HepG2 (cell line): Measurements from ENCODE around the gene SPNS2.

ENCODE experiments used
- MEIS2 ChIP-seq: sonication (generic); formaldehyde crosslinking; IDR thresholded peaks from 2 replicates; pipeline ENCODE4 v1.9.0; 2021; ENCODE audit warnings: mild to moderate bottlenecking, missing genetic modification reagents
- MXD4 ChIP-seq: IDR thresholded peaks from 2 replicates; pipeline ENCODE4 v1.6.1; 2016; ENCODE audit warnings: mild to moderate bottlenecking, missing biosample characterization, missing genetic modification reagents
- NBN ChIP-seq: fragments of 450-650 bp; conservative IDR thresholded peaks from 2 replicates; pipeline ENCODE4 v1.6.1; 2017
- NR3C1 ChIP-seq: sonication (generic); formaldehyde crosslinking; IDR thresholded peaks from 2 replicates; pipeline ENCODE4 v1.4.0; 2020; ENCODE audit warnings: missing genetic modification reagents
- POLR2AphosphoS5 ChIP-seq: IDR thresholded peaks from 2 replicates; pipeline ENCODE4 v1.6.1; 2012; ENCODE audit warnings: low read depth, low read length
- RARG ChIP-seq: sonication (generic); formaldehyde crosslinking; IDR thresholded peaks from 2 replicates; pipeline ENCODE4 v1.4.0; 2020; ENCODE audit warnings: low read depth, mild to moderate bottlenecking, missing genetic modification reagents
- SNRNP70 ChIP-seq: fragments of 200-400 bp; formaldehyde crosslinking; IDR thresholded peaks from 2 replicates; pipeline ENCODE4 v1.6.1; 2017; ENCODE audit warnings: mild to moderate bottlenecking, low read depth, low read length, moderate library complexity
- ZNF263 ChIP-seq: sonication (generic); formaldehyde crosslinking; IDR thresholded peaks from 2 replicates; pipeline ENCODE4 v1.4.0; 2020; ENCODE audit warnings: missing genetic modification reagents
- ZNF282 ChIP-seq: fragments of 450-650 bp; IDR thresholded peaks from 2 replicates; pipeline ENCODE4 v1.6.1; 2018; ENCODE audit not compliant: partially characterized antibody
- ZNF773 ChIP-seq: sonication (generic); formaldehyde crosslinking; IDR thresholded peaks from 2 replicates; pipeline ENCODE4 v1.4.0; 2020; ENCODE audit warnings: missing genetic modification reagents, borderline replicate concordance
- TF ChIP-seq, protein P1 (sequence below): sonication (generic); formaldehyde crosslinking; IDR thresholded peaks from 2 replicates; pipeline ENCODE4 v1.5.0; 2020; ENCODE audit warnings: mild to moderate bottlenecking, missing genetic modification reagents, moderate library complexity
- TF ChIP-seq, protein P2 (sequence below): sonication (generic); formaldehyde crosslinking; IDR thresholded peaks from 2 replicates; pipeline ENCODE4 v1.4.0; 2020; ENCODE audit warnings: missing genetic modification reagents
- TF ChIP-seq, protein P3 (sequence below): sonication (generic); formaldehyde crosslinking; IDR thresholded peaks from 2 replicates; pipeline ENCODE4 v1.4.0; 2020; ENCODE audit warnings: missing genetic modification reagents
- TF ChIP-seq, protein P4 (sequence below): sonication (generic); formaldehyde crosslinking; conservative IDR thresholded peaks from 2 replicates; pipeline ENCODE4 v1.5.0; 2020; ENCODE audit warnings: missing genetic modification reagents

DNA sequence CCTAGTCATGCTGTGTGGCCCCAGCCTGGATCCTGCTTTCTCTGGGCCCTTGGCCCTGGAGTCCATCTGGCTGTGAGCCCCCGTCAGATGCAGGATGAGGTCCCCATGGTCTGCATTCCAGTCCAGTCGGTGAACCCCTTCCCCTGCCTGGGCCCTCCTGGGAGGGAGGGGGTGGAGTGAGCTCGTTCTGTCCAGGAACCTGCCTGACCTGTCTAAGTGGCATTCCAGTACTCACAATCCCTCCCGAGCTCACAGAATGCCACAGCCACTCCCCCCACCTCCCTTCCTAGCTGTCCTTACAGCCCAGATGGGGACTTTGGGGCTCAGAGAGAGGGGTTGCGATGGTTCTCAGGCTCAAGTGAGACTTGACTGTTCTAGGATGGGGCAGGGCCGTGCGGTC is 15.5 kb downstream of the SPNS2 start:
- TF ChIP-seq MXD4 (no peak), SNRNP70 (no peak), NBN (no peak), RARG (CRISPR knock-in tag) (no peak), ZNF773 (CRISPR knock-in tag) (no peak), NR3C1 (CRISPR knock-in tag) (no peak), POLR2AphosphoS5 (no peak), ZNF263 (no peak), ZNF282 (no peak), MEIS2 (CRISPR knock-in tag) (no peak)
- TF ChIP-seq, protein P1, sequence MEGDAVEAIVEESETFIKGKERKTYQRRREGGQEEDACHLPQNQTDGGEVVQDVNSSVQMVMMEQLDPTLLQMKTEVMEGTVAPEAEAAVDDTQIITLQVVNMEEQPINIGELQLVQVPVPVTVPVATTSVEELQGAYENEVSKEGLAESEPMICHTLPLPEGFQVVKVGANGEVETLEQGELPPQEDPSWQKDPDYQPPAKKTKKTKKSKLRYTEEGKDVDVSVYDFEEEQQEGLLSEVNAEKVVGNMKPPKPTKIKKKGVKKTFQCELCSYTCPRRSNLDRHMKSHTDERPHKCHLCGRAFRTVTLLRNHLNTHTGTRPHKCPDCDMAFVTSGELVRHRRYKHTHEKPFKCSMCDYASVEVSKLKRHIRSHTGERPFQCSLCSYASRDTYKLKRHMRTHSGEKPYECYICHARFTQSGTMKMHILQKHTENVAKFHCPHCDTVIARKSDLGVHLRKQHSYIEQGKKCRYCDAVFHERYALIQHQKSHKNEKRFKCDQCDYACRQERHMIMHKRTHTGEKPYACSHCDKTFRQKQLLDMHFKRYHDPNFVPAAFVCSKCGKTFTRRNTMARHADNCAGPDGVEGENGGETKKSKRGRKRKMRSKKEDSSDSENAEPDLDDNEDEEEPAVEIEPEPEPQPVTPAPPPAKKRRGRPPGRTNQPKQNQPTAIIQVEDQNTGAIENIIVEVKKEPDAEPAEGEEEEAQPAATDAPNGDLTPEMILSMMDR (CRISPR knock-in tag): no peak
- TF ChIP-seq, protein P2, sequence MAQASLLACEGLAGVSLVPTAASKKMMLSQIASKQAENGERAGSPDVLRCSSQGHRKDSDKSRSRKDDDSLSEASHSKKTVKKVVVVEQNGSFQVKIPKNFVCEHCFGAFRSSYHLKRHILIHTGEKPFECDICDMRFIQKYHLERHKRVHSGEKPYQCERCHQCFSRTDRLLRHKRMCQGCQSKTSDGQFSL (CRISPR knock-in tag): no peak
- TF ChIP-seq, protein P3, sequence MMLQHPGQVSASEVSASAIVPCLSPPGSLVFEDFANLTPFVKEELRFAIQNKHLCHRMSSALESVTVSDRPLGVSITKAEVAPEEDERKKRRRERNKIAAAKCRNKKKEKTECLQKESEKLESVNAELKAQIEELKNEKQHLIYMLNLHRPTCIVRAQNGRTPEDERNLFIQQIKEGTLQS (CRISPR knock-in tag): no peak
- TF ChIP-seq, protein P4, sequence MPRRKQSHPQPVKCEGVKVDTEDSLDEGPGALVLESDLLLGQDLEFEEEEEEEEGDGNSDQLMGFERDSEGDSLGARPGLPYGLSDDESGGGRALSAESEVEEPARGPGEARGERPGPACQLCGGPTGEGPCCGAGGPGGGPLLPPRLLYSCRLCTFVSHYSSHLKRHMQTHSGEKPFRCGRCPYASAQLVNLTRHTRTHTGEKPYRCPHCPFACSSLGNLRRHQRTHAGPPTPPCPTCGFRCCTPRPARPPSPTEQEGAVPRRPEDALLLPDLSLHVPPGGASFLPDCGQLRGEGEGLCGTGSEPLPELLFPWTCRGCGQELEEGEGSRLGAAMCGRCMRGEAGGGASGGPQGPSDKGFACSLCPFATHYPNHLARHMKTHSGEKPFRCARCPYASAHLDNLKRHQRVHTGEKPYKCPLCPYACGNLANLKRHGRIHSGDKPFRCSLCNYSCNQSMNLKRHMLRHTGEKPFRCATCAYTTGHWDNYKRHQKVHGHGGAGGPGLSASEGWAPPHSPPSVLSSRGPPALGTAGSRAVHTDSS (CRISPR knock-in tag): no peak
